ENCODE data around the gene TAAR2. TPM values are rescaled to one million over a fixed set of nuclear protein-coding genes. Genes with fewer than 3 reads are reported as not detected.

TAAR2 gene
- polyA plus RNA-seq, 1 donor (not counting 4 experiments of a cell fraction or from before 2014, with no cell fraction given) = not detected

GRCh38 chr6:132671295-132671694 is 47.2 kb upstream of the TAAR2 start:
- no peaks in the 10 kb centered on the region for H3K36me3 ChIP-seq (ENCODE audit: control insufficient read depth in 2 of 2, extremely low read depth in 1 of 2, insufficient read depth in 2 of 2, low read length in 2 of 2)
- H3K9ac ChIP-seq (ENCODE audit: control insufficient read depth, extremely low read depth, insufficient read depth, low read length) = no peak overlapping the region
- no peaks in the 10 kb centered on the region for H3K4me1 ChIP-seq (ENCODE audit: control insufficient read depth, extremely low read depth, insufficient read depth, low read length)
- no peak overlapping the region for H3K4me2 ChIP-seq (ENCODE audit: control insufficient read depth, extremely low read depth, insufficient read depth, low read depth, low read length)
- no peak overlapping the region for H2AFZ ChIP-seq (ENCODE audit: control insufficient read depth, low read length)
- no peaks in the 10 kb centered on the region for H3K9me3 ChIP-seq (ENCODE audit: control insufficient read depth, low read depth, low read length)
- H3K27me3 ChIP-seq (ENCODE audit: control insufficient read depth, extremely low read depth, insufficient read depth, low read length) = no peaks in the 10 kb centered on the region
- dilution Hi-C loops (cut with MboI; ENCODE audit: extremely low pct_ligation_motif_present, low sequenced_read_pairs) = no loop called here
- DNase-seq (ENCODE audit: low read depth, low spot score) = no peak
- H3K27ac ChIP-seq (ENCODE audit: control insufficient read depth, insufficient read depth, low read length) = no peak overlapping the region
- H3K79me2 ChIP-seq (ENCODE audit: control insufficient read depth, insufficient read depth, low read length) = no peaks in the 10 kb centered on the region
- no peak overlapping the region for H3K4me3 ChIP-seq (ENCODE audit: control insufficient read depth in 2 of 3, extremely low read depth in 1 of 3, insufficient read depth in 2 of 3, low read depth in 1 of 3, low read length in 3 of 3)
- FAIRE-seq = no peak
- TF ChIP-seq EZH2 (IDR thresholded peaks at IDR 0.05; ENCODE audit: low read length) = no peak
- TF ChIP-seq CTCF (optimal IDR thresholded peaks at IDR 0.05 in 1 of 3, IDR thresholded peaks at IDR 0.05 in 1 of 3, conservative IDR thresholded peaks at IDR 0.05 in 1 of 3; ENCODE audit: extremely low read depth in 1 of 3, insufficient read depth in 2 of 3, low read length in 3 of 3) = no peak
- H4K20me1 ChIP-seq (ENCODE audit: control insufficient read depth, extremely low read depth, insufficient read depth, low read length) = no peaks in the 10 kb centered on the region
- H3K9me1 ChIP-seq (ENCODE audit: control insufficient read depth, extremely low read depth, insufficient read depth, low read length) = no peaks in the 10 kb centered on the region

GRCh38 chr6:132669690-132670291 is 45.7 kb upstream of the TAAR2 start:
- H3K27ac ChIP-seq (ENCODE audit: control insufficient read depth, insufficient read depth, low read length) = no peak overlapping the region
- H3K4me1 ChIP-seq (ENCODE audit: control insufficient read depth, extremely low read depth, insufficient read depth, low read length) = no peaks in the 10 kb centered on the region
- TF ChIP-seq CTCF (optimal IDR thresholded peaks at IDR 0.05 in 1 of 3, IDR thresholded peaks at IDR 0.05 in 1 of 3, conservative IDR thresholded peaks at IDR 0.05 in 1 of 3; ENCODE audit: extremely low read depth in 1 of 3, insufficient read depth in 2 of 3, low read length in 3 of 3) (peak in 1 of 3 experiments; percentile 36), EZH2 (IDR thresholded peaks at IDR 0.05; ENCODE audit: low read length) (no peak)
- H3K27me3 ChIP-seq (ENCODE audit: control insufficient read depth, extremely low read depth, insufficient read depth, low read length) = no peaks in the 10 kb centered on the region
- no peaks in the 10 kb centered on the region for H4K20me1 ChIP-seq (ENCODE audit: control insufficient read depth, extremely low read depth, insufficient read depth, low read length)
- no peak overlapping the region for H3K4me2 ChIP-seq (ENCODE audit: control insufficient read depth, extremely low read depth, insufficient read depth, low read depth, low read length)
- no peaks in the 10 kb centered on the region for H3K36me3 ChIP-seq (ENCODE audit: control insufficient read depth in 2 of 2, extremely low read depth in 1 of 2, insufficient read depth in 2 of 2, low read length in 2 of 2)
- FAIRE-seq = peak; percentile 49
- H3K9ac ChIP-seq (ENCODE audit: control insufficient read depth, extremely low read depth, insufficient read depth, low read length) = no peak overlapping the region
- H3K79me2 ChIP-seq (ENCODE audit: control insufficient read depth, insufficient read depth, low read length) = no peaks in the 10 kb centered on the region
- peak overlapping the region; percentile 59 for H2AFZ ChIP-seq (ENCODE audit: control insufficient read depth, low read length)
- H3K9me1 ChIP-seq (ENCODE audit: control insufficient read depth, extremely low read depth, insufficient read depth, low read length) = no peaks in the 10 kb centered on the region
- no peak for DNase-seq (ENCODE audit: low read depth, low spot score)
- H3K4me3 ChIP-seq (ENCODE audit: control insufficient read depth in 2 of 3, extremely low read depth in 1 of 3, insufficient read depth in 2 of 3, low read depth in 1 of 3, low read length in 3 of 3) = no peak overlapping the region
- H3K9me3 ChIP-seq (ENCODE audit: control insufficient read depth, low read depth, low read length) = no peaks in the 10 kb centered on the region
- dilution Hi-C loops (cut with MboI; ENCODE audit: extremely low pct_ligation_motif_present, low sequenced_read_pairs) = no loop called here

Data from keratinocyte (primary cell).